Esophagus squamous epithelium (tissue), 4 donors: ENCODE data around the gene TRIM10.

Source experiments
- POLR2A ChIP-seq, 4 donors: fragments of 450-650 bp; IDR thresholded peaks; one replicate each; pipeline ENCODE4 v1.6.1; 2017; ENCODE audit warnings: antibody characterized with exemption in 4 of 4, mild to moderate bottlenecking in 4 of 4, moderate library complexity in 3 of 4
- TF ChIP-seq, protein P1 (sequence below), 6 experiments: fragments of 450-650 bp in 4 of 6; fragments of 200-600 bp in 2 of 6; sonication (generic) in 2 of 6; IDR thresholded peaks; one replicate each; pipeline ENCODE4 v1.5.1; 2016 to 2019; ENCODE audit warnings: antibody characterized with exemption in 6 of 6, mild to moderate bottlenecking in 4 of 6, moderate library complexity in 4 of 6

GRCh38 chr6:30127238-30128093 lies 33.5 kb downstream of the TRIM10 start:
- TF ChIP-seq, protein P1, sequence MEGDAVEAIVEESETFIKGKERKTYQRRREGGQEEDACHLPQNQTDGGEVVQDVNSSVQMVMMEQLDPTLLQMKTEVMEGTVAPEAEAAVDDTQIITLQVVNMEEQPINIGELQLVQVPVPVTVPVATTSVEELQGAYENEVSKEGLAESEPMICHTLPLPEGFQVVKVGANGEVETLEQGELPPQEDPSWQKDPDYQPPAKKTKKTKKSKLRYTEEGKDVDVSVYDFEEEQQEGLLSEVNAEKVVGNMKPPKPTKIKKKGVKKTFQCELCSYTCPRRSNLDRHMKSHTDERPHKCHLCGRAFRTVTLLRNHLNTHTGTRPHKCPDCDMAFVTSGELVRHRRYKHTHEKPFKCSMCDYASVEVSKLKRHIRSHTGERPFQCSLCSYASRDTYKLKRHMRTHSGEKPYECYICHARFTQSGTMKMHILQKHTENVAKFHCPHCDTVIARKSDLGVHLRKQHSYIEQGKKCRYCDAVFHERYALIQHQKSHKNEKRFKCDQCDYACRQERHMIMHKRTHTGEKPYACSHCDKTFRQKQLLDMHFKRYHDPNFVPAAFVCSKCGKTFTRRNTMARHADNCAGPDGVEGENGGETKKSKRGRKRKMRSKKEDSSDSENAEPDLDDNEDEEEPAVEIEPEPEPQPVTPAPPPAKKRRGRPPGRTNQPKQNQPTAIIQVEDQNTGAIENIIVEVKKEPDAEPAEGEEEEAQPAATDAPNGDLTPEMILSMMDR (IDR thresholded peaks at IDR 0.05) = no peak
- TF ChIP-seq POLR2A (IDR thresholded peaks at IDR 0.05) = no peak
